SK-N-SH (cell line): ENCODE data around the gene CDH12. TPM values are rescaled to one million over a fixed set of nuclear protein-coding genes. Genes with fewer than 3 reads are reported as not detected.

Experiments
- CTCF ChIA-PET: fragments of 300-600, 350-600 bp; formaldehyde crosslinking; extraction: SDS; loops from one replicate; lab custom pipeline; 2021; lab: Yijun Ruan, JAX
- POLR2A ChIA-PET: fragments of 350-600 bp; sonication (Branson Sonifier 250); formaldehyde crosslinking; extraction: SDS; loops from one replicate; lab custom pipeline; 2020; ENCODE audit warnings: antibody characterized with exemption, inconsistent platforms; lab: Yijun Ruan, JAX
- DNase-seq: peaks from one replicate; pipeline ENCODE4 v3.0.0; 2012
- H2AFZ ChIP-seq: fragments of 200-600 bp; sonication (generic); 2 replicates; pipeline ENCODE4 v1.8.1; 2016; ENCODE audit warnings: antibody characterized with exemption, mild to moderate bottlenecking, low read depth
- H3F3A ChIP-seq: fragments of 200-600 bp; sonication (generic); replicated peaks from 2 replicates; pipeline ENCODE3; 2016; ENCODE audit warnings: antibody characterized with exemption, mild to moderate bottlenecking; ENCODE audit not compliant: insufficient read depth
- H3K27ac ChIP-seq, 2 experiments: fragments of 200-500 bp in 1 of 2; fragments of 200-600 bp in 1 of 2; sonication (Bioruptor generic) in 1 of 2; sonication (generic), shearing (Covaris generic) in 1 of 2; 2 replicates each; pipeline versions ENCODE4 v1.5.1 to v1.6.1; 2014 to 2016; ENCODE audit warnings: low read depth in 2 of 2, inconsistent platforms in 1 of 2, low read length in 1 of 2, mild to moderate bottlenecking in 1 of 2, mixed read lengths in 1 of 2
- H3K27me3 ChIP-seq: fragments of 200-600 bp; sonication (generic), shearing (Covaris generic); 2 replicates; pipeline ENCODE4 v1.6.1; 2016; ENCODE audit warnings: mixed run types; ENCODE audit not compliant: insufficient read depth
- H3K36me3 ChIP-seq, 2 experiments: fragments of 200-500 bp in 1 of 2; fragments of 200-600 bp in 1 of 2; sonication (Bioruptor generic) in 1 of 2; sonication (generic) in 1 of 2; replicated peaks in 1 of 2; 2 replicates each; pipeline versions ENCODE3 to v1.5.1; 2014 to 2016; ENCODE audit warnings: low read length in 1 of 2, mild to moderate bottlenecking in 1 of 2; ENCODE audit not compliant: insufficient read depth in 2 of 2, control insufficient read depth in 1 of 2
- H3K4me1 ChIP-seq, 2 experiments: fragments of 200-500 bp in 1 of 2; fragments of 200-600 bp in 1 of 2; sonication (Bioruptor generic) in 1 of 2; sonication (generic), shearing (Covaris generic) in 1 of 2; 2 replicates each; pipeline versions ENCODE4 v1.5.1 to v1.6.1; 2014 to 2016; ENCODE audit warnings: low read depth in 1 of 2, low read length in 1 of 2, mixed run types in 1 of 2; ENCODE audit not compliant: insufficient read depth in 2 of 2, control insufficient read depth in 1 of 2
- H3K4me2 ChIP-seq: fragments of 200-600 bp; sonication (generic), shearing (Covaris generic); 2 replicates; pipeline ENCODE4 v1.6.1; 2017; ENCODE audit warnings: mixed run types
- H3K4me3 ChIP-seq, 2 experiments: fragments of 200-500 bp in 1 of 2; fragments of 200-600 bp in 1 of 2; sonication (Bioruptor generic) in 1 of 2; sonication (generic), shearing (Covaris generic) in 1 of 2; 2 replicates each; pipeline versions ENCODE4 v1.5.1 to v1.8.1; 2014 to 2016; ENCODE audit warnings: low read depth in 2 of 2, inconsistent platforms in 1 of 2, low read length in 1 of 2, mild to moderate bottlenecking in 1 of 2, mixed read lengths in 1 of 2, moderate library complexity in 1 of 2
- H3K79me2 ChIP-seq: fragments of 200-600 bp; sonication (generic); 2 replicates; pipeline ENCODE4 v1.8.1; 2017; ENCODE audit warnings: mild to moderate bottlenecking; ENCODE audit not compliant: insufficient read depth
- H3K9ac ChIP-seq: fragments of 200-600 bp; sonication (generic); 2 replicates; pipeline ENCODE4 v1.6.1; 2017; ENCODE audit warnings: mixed run types
- H3K9me2 ChIP-seq: fragments of 200-600 bp; sonication (generic); 2 replicates; pipeline ENCODE4 v1.6.1; 2017; ENCODE audit warnings: mixed run types
- H3K9me3 ChIP-seq: fragments of 200-600 bp; sonication (generic); 2 replicates; pipeline ENCODE4 v1.6.1; 2017; ENCODE audit warnings: mixed run types, mild to moderate bottlenecking, moderate library complexity
- H4K20me1 ChIP-seq: fragments of 200-600 bp; sonication (generic); 2 replicates; pipeline ENCODE4 v1.6.1; 2017; ENCODE audit warnings: mild to moderate bottlenecking, mixed run types; ENCODE audit not compliant: insufficient read depth
- CHD2 ChIP-seq: fragments of 150-350 bp; IDR thresholded peaks from 2 replicates; pipeline ENCODE4 v1.6.1; 2018; ENCODE audit warnings: low read length; ENCODE audit not compliant: partially characterized antibody
- CTCF ChIP-seq: fragments of 200-600 bp; sonication (generic); IDR thresholded peaks from 2 replicates; pipeline ENCODE4 v1.6.1; 2017; ENCODE audit warnings: antibody characterized with exemption, mild to moderate bottlenecking, moderate library complexity
- EZH2phosphoT487 ChIP-seq: fragments of 200-600 bp; sonication (generic); IDR thresholded peaks from 2 replicates; pipeline ENCODE4 v1.6.1; 2017; ENCODE audit warnings: low read depth, mixed run types, mild to moderate bottlenecking, antibody characterized with exemption, moderate library complexity, borderline replicate concordance
- FOSL2 ChIP-seq: IDR thresholded peaks from 2 replicates; pipeline ENCODE4 v1.4.0; 2012; ENCODE audit warnings: low read depth, mild to moderate bottlenecking, moderate library complexity, borderline replicate concordance
- FOXJ3 ChIP-seq: sonication (generic); formaldehyde crosslinking; IDR thresholded peaks from 2 replicates; pipeline ENCODE4 v1.5.1; 2020; ENCODE audit warnings: mild to moderate bottlenecking, missing genetic modification reagents
- IRF3 ChIP-seq: fragments of 150-350 bp; IDR thresholded peaks from 2 replicates; pipeline ENCODE4 v1.6.1; 2016; ENCODE audit warnings: mild to moderate bottlenecking, low read depth, low read length
- MXI1 ChIP-seq: IDR thresholded peaks from 2 replicates; pipeline ENCODE4 v1.6.1; 2012; ENCODE audit warnings: mild to moderate bottlenecking, low read depth, low read length, improper control_type of control experiment
- NFIC ChIP-seq: IDR thresholded peaks from 2 replicates; pipeline ENCODE4 v1.4.0; 2012; ENCODE audit warnings: borderline replicate concordance
- PBX3 ChIP-seq: IDR thresholded peaks from 2 replicates; pipeline ENCODE4; 2012
- POLR2AphosphoS5 ChIP-seq: IDR thresholded peaks from 2 replicates; pipeline ENCODE4 v1.6.1; 2012; ENCODE audit warnings: low read depth, low read length
- RAD21 ChIP-seq: IDR thresholded peaks from 2 replicates; pipeline ENCODE4 v1.6.1; 2012; ENCODE audit warnings: mild to moderate bottlenecking, low read length
- RCOR1 ChIP-seq: fragments of 150-350 bp; IDR thresholded peaks from 2 replicates; pipeline ENCODE4 v1.6.1; 2017; ENCODE audit warnings: antibody characterized with exemption, low read length
- REST ChIP-seq: IDR thresholded peaks from 2 replicates; pipeline ENCODE4 v1.6.1; 2012; ENCODE audit warnings: mild to moderate bottlenecking, low read depth, low read length, moderate library complexity
- RFX5 ChIP-seq: IDR thresholded peaks from 2 replicates; pipeline ENCODE4 v1.6.1; 2012; ENCODE audit warnings: mild to moderate bottlenecking, improper control_type of control experiment, low read length
- RXRA ChIP-seq: IDR thresholded peaks from 2 replicates; pipeline ENCODE4 v1.4.0; 2012; ENCODE audit warnings: low read depth, mild to moderate bottlenecking, borderline replicate concordance
- SIN3A ChIP-seq: IDR thresholded peaks from 2 replicates; pipeline ENCODE4 v1.6.1; 2012; ENCODE audit warnings: low read depth, mild to moderate bottlenecking, low read length, moderate library complexity, borderline replicate concordance
- SMC3 ChIP-seq: IDR thresholded peaks from 2 replicates; pipeline ENCODE4 v1.6.1; 2012; ENCODE audit warnings: low read depth, low read length, improper control_type of control experiment
- TAF1 ChIP-seq: IDR thresholded peaks from 2 replicates; pipeline ENCODE4 v1.6.1; 2012; ENCODE audit warnings: low read depth, mild to moderate bottlenecking, low read length, moderate library complexity, borderline replicate concordance
- TEAD4 ChIP-seq: IDR thresholded peaks from 2 replicates; pipeline ENCODE4 v1.4.0; 2012; ENCODE audit warnings: mild to moderate bottlenecking, borderline replicate concordance; ENCODE audit not compliant: insufficient read depth
- WGBS: methylation state at CpG from one replicate; pipeline ENCODE4 v1.1.6; 2017; ENCODE audit warnings: low lambda C conversion rate; 5-methylcytosine and 5-hydroxymethylcytosine counted together
- polyA plus RNA-seq, 3 experiments: library from polyadenylated mRNA; depleted of rRNA; stranded (reverse); fragments of >200 nt; gene quantifications; 2 replicates each; pipeline ENCODE4 v1.2.3, GENCODE V29; 2012

CDH12 gene
- polyA plus RNA-seq, 1 of the 3 experiments (the other 2 are of a cell fraction) = not detected

GRCh38 chr5:21831145-21831787 lies 1021.9 kb downstream of the CDH12 start:
- no peaks in the 10 kb centered on the region for H3K79me2 ChIP-seq
- H3K27me3 ChIP-seq = peaks cover 7% of the 10 kb centered on the region; the same call in 1 of the 2 replicates
- H3K9me2 ChIP-seq = no peaks in the 10 kb centered on the region; the same call in 1 of the 2 replicates
- H3K27ac ChIP-seq = no peak overlapping the region
- H4K20me1 ChIP-seq = no peaks in the 10 kb centered on the region
- H3K9me3 ChIP-seq = no peaks in the 10 kb centered on the region; the same call in 1 of the 2 replicates
- H3K9ac ChIP-seq = no peak overlapping the region
- no peaks in the 10 kb centered on the region for H3K36me3 ChIP-seq
- DNase-seq = no peak
- WGBS = 12% methylated on average over 6 of the region's 6 CpGs
- no peak overlapping the region for H2AFZ ChIP-seq
- ChIA-PET POLR2A (no interaction called here), CTCF (interaction anchor here (1.5 kb wide), 1 partner anchor 28 kb away, joined by 6 read pairs; no protein-coding TSS in a partner anchor)
- H3K4me2 ChIP-seq = no peak overlapping the region
- no peaks in the 10 kb centered on the region for H3K4me1 ChIP-seq
- H3K4me3 ChIP-seq = no peak overlapping the region
- no peaks in the 10 kb centered on the region for H3F3A ChIP-seq
- TF ChIP-seq RFX5 (no peak), REST (no peak), EZH2phosphoT487 (no peak), TEAD4 (no peak), RXRA (no peak), IRF3 (no peak), FOSL2 (no peak), CTCF (no peak), RAD21 (no peak), TAF1 (no peak), SIN3A (no peak), CHD2 (no peak), MXI1 (no peak), RCOR1 (no peak), POLR2AphosphoS5 (no peak), PBX3 (no peak), SMC3 (no peak), FOXJ3 (CRISPR knock-in tag) (no peak), NFIC (no peak)
